BJ (cell line): Measurements from ENCODE around the gene SHB. TPM values are rescaled to one million over a fixed set of nuclear protein-coding genes. Genes with fewer than 3 reads are reported as not detected.

Experiments
- CTCF ChIA-PET: fragments of 350-600 bp; formaldehyde crosslinking; extraction: SDS; loops from one replicate; lab custom pipeline; 2021; ENCODE audit warnings: antibody characterized with exemption, inconsistent platforms; lab: Yijun Ruan, JAX
- POLR2A ChIA-PET: fragments of 300-600 bp; sonication (Branson Sonifier 250); formaldehyde crosslinking; extraction: SDS; loops from one replicate; lab custom pipeline; 2021; ENCODE audit warnings: antibody characterized with exemption; lab: Charles Lee
- DNase-seq: peaks from one replicate; pipeline ENCODE4 v3.0.0-alpha.2; 2011; ENCODE audit warnings: low read depth
- H3K27me3 ChIP-seq: 2 replicates; pipeline ENCODE4 v1.6.0; 2011; ENCODE audit warnings: low read length; ENCODE audit not compliant: control insufficient read depth, insufficient read depth
- H3K36me3 ChIP-seq: 2 replicates; pipeline ENCODE4 v1.5.1; 2011; ENCODE audit warnings: low read length; ENCODE audit not compliant: control insufficient read depth, insufficient read depth
- H3K4me3 ChIP-seq: 2 replicates; pipeline ENCODE4 v1.5.1; 2011; ENCODE audit warnings: low read depth, mild to moderate bottlenecking, control low read depth, low read length
- CTCF ChIP-seq: IDR thresholded peaks from 2 replicates; pipeline ENCODE4 v1.5.1; 2011; ENCODE audit warnings: low read depth, mild to moderate bottlenecking, control low read depth, inconsistent platforms, low read length, moderate library complexity; ENCODE audit not compliant: insufficient read depth
- polyA plus RNA-seq: library from polyadenylated mRNA; depleted of rRNA; stranded (reverse); fragments of >200 nt; gene quantifications from 2 replicates; pipeline ENCODE4 v1.2.3, GENCODE V29; 2011

The SHB gene
- polyA plus RNA-seq, 1 experiment = 18.6 TPM

- Histone ChIP-seq H3K4me3 (no peak overlapping the region), H3K27me3 (no peaks in the 10 kb centered on the region; the same call in 1 of the 2 replicates), H3K36me3 (no peaks in the 10 kb centered on the region)
- no peak for DNase-seq
- TF ChIP-seq CTCF = no peak
- ChIA-PET POLR2A (no interaction called here), CTCF (interaction anchor here (0.7 to 4.1 kb wide), 9 partner anchors 11 to 274 kb away, joined by 3 to 33 read pairs (median 7); no protein-coding TSS in a partner anchor)
These were observed 20.5 kb upstream of the SHB start for GRCh38 chr9:38089387-38090165.

- ChIA-PET POLR2A (interaction anchor here (0.7 kb wide), 1 partner anchor 187 kb away, joined by 18 read pairs; no protein-coding TSS in a partner anchor), CTCF (interaction anchor here (0.6 to 4.1 kb wide), 45 partner anchors 9 to 316 kb away, joined by 3 to 42 read pairs (median 4); no protein-coding TSS in a partner anchor)
- Histone ChIP-seq H3K27me3 (no peaks in the 10 kb centered on the region; the same call in 1 of the 2 replicates), H3K4me3 (no peak overlapping the region), H3K36me3 (no peaks in the 10 kb centered on the region)
- peak; percentile 97 for TF ChIP-seq CTCF
- no peak for DNase-seq
These were observed 19.2 kb upstream of the SHB start for GRCh38 chr9:38088006-38088925.

- no peak for TF ChIP-seq CTCF
- Histone ChIP-seq H3K4me3 (no peak overlapping the region), H3K36me3 (no peaks in the 10 kb centered on the region), H3K27me3 (no peaks in the 10 kb centered on the region)
- ChIA-PET CTCF (interaction anchor here (0.7 to 4.1 kb wide), 6 partner anchors 10 to 177 kb away, joined by 4 to 42 read pairs (median 18); no protein-coding TSS in a partner anchor), POLR2A (no interaction called here)
- no peak for DNase-seq
These were observed 17.5 kb upstream of the SHB start for GRCh38 chr9:38086496-38086895.

GRCh38 chr9:38085308-38085707 lies 16.3 kb upstream of the SHB start:
- H3K27me3 ChIP-seq = no peaks in the 10 kb centered on the region
- CTCF ChIA-PET = interaction anchor here (1.3 to 3.4 kb wide), 4 partner anchors 24 to 176 kb away, joined by 3 to 42 read pairs (median 5); no protein-coding TSS in a partner anchor

More at GRCh38 chr9:38085308-38085707, 16.3 kb upstream of the SHB start:
- POLR2A ChIA-PET = no interaction called here
- TF ChIP-seq CTCF = no peak
- DNase-seq = no peak
- Histone ChIP-seq H3K36me3 (no peaks in the 10 kb centered on the region), H3K4me3 (no peak overlapping the region)
